ENCODE data around the gene REC8. TPM values are rescaled to one million over a fixed set of nuclear protein-coding genes. Genes with fewer than 3 reads are reported as not detected.

Gene REC8
- total RNA-seq, 1 donor from 2014 or later: 2.1 TPM

GRCh38 chr14:24138396-24139271 is 33.2 kb upstream of the REC8 start:
- H3K27ac ChIP-seq (ENCODE audit: low read depth, low read length): peak overlapping the region; percentile 1
- no peak overlapping the region for H3K4me3 ChIP-seq (ENCODE audit: low read length in 3 of 3)
- peaks cover 23 to 30% (median 26%) of the 10 kb centered on the region in 3 donors for H3K36me3 ChIP-seq (ENCODE audit: control insufficient read depth in 3 of 3, insufficient read depth in 3 of 3, low read length in 3 of 3)
- H3K9ac ChIP-seq (ENCODE audit: low read depth in 1 of 3, low read length in 3 of 3): peak overlapping the region in 2 of 3 donors; percentile 14 to 45
- H3K4me1 ChIP-seq (ENCODE audit: control insufficient read depth in 3 of 3, insufficient read depth in 3 of 3, low read length in 3 of 3): peaks cover 45 to 70% (median 54%) of the 10 kb centered on the region in 3 donors
- H3K9me3 ChIP-seq (ENCODE audit: control insufficient read depth in 3 of 3, low read length in 3 of 3): no peaks in the 10 kb centered on the region
- H3K27me3 ChIP-seq (ENCODE audit: control insufficient read depth in 3 of 3, insufficient read depth in 3 of 3, low read length in 3 of 3): no peaks in the 10 kb centered on the region

DNA sequence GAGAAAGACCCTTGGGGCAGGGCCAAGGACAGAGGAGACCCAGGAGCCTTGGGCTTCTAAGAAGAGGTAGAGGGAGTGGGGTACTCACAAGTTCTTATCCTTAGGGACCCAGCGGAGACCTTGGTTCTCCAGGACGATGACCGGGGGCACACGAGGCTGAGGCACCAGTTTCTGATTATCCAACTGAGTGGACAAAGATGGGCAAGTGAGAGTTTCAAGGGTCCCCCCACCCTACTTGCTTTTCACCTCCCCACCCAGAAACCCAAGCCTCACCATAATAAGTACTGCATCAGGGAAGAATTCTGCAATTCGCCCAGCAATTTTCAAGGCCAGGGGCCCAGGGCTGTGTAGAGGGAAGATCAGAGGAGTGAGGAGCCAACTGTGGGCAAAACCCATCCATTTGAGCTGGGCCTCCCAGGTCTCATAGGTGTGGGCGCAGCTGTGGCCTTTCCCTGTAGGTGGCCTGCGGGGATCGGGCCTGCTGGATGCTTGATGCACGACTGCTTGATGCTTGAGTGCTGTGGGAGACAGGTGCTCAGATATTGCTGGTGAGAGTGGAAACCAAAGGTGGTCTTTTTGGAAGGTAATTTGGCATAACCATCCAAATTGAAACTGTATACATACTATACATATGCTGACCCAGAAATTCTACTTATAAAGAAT is 32.5 kb upstream of the REC8 start:
- H3K27me3 ChIP-seq (ENCODE audit: control insufficient read depth in 3 of 3, insufficient read depth in 3 of 3, low read length in 3 of 3): no peaks in the 10 kb centered on the region
- H3K9me3 ChIP-seq (ENCODE audit: control insufficient read depth in 3 of 3, low read length in 3 of 3): no peaks in the 10 kb centered on the region
- H3K36me3 ChIP-seq (ENCODE audit: control insufficient read depth in 3 of 3, insufficient read depth in 3 of 3, low read length in 3 of 3): peaks cover 26 to 35% (median 28%) of the 10 kb centered on the region in 3 donors
- H3K4me1 ChIP-seq (ENCODE audit: control insufficient read depth in 3 of 3, insufficient read depth in 3 of 3, low read length in 3 of 3): peaks cover 50 to 76% (median 54%) of the 10 kb centered on the region in 3 donors
- peak overlapping the region; percentile 1 for H3K27ac ChIP-seq (ENCODE audit: low read depth, low read length)
- peak overlapping the region; percentile 58 to 85 (median 64) for H3K4me3 ChIP-seq (ENCODE audit: low read length in 3 of 3)
- H3K9ac ChIP-seq (ENCODE audit: low read depth in 1 of 3, low read length in 3 of 3): peak overlapping the region in 1 of 3 donors; percentile 33

DNA sequence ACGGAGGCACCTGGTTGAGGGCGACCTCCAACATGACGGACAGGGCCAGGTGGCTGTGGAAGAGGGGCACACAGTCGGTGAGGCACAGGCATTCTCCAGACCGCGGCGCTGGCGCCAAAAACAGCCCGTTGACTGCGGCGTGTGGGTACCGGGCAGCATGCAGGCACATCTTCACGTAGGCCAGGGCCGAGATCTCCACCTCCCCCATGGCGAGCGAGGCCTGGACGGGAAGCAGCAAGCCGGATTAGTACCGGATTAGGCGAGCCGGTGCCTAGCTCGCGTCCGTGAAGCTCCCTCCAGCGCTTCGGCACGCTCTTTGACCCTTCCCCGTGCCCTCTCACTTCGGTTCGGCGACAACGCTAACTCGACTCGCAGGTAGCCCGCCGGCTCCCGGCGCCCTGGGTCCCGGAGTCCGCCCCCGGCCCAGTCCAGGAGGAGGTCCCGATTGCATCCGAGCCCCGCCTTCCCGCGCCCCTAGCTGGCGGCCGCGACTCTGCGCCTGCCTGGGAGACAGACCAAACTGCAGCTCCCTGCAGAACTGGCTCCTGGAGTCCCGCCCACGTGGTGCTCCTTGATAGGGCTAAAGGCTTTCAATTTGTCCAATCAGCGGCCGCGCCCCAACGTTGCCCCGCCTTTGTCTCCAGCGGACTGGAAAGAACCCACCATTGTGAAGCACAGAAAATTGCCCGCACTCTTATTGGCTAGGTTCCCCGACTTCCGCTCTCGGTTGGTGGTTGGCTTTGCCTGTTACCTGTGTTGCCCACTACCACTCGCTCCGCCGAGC is 30.6 kb upstream of the REC8 start, which contains the start of gene EMC9:
EMC9 (minus strand) TSS at position 495 of the 784 bp plus-strand sequence; CDS start at position 208, 287 bp downstream.
- peaks cover 28 to 35% (median 32%) of the 10 kb centered on the region in 3 donors for H3K36me3 ChIP-seq (ENCODE audit: control insufficient read depth in 3 of 3, insufficient read depth in 3 of 3, low read length in 3 of 3)

GRCh38 chr14:24143511-24143910 is 28.4 kb upstream of the REC8 start:
- no peak overlapping the region for H3K9ac ChIP-seq (ENCODE audit: low read depth in 1 of 3, low read length in 3 of 3)
- no peaks in the 10 kb centered on the region for H3K27me3 ChIP-seq (ENCODE audit: control insufficient read depth in 3 of 3, insufficient read depth in 3 of 3, low read length in 3 of 3)
- peaks cover 46 to 70% (median 49%) of the 10 kb centered on the region in 3 donors for H3K4me1 ChIP-seq (ENCODE audit: control insufficient read depth in 3 of 3, insufficient read depth in 3 of 3, low read length in 3 of 3)
- H3K27ac ChIP-seq (ENCODE audit: low read depth, low read length): no peak overlapping the region
- H3K36me3 ChIP-seq (ENCODE audit: control insufficient read depth in 3 of 3, insufficient read depth in 3 of 3, low read length in 3 of 3): peaks cover 16 to 24% (median 19%) of the 10 kb centered on the region in 3 donors
- H3K9me3 ChIP-seq (ENCODE audit: control insufficient read depth in 3 of 3, low read length in 3 of 3): no peaks in the 10 kb centered on the region
- H3K4me3 ChIP-seq (ENCODE audit: low read length in 3 of 3): no peak overlapping the region

More for the DNA sequence above, 30.6 kb upstream of the REC8 start, which contains the start of gene EMC9:
- H3K4me3 ChIP-seq (ENCODE audit: low read length in 3 of 3): peak within 1 kb of the TSS; percentile 85 to 97 (median 93)
- peak within 1 kb of the TSS; percentile 85 to 95 (median 93) for H3K9ac ChIP-seq (ENCODE audit: low read depth in 1 of 3, low read length in 3 of 3)
- no peaks in the 10 kb centered on the region for H3K27me3 ChIP-seq (ENCODE audit: control insufficient read depth in 3 of 3, insufficient read depth in 3 of 3, low read length in 3 of 3)
- peak within 1 kb of the TSS; percentile 86 for H3K27ac ChIP-seq (ENCODE audit: low read depth, low read length)
- H3K9me3 ChIP-seq (ENCODE audit: control insufficient read depth in 3 of 3, low read length in 3 of 3): no peaks in the 10 kb centered on the region
- H3K4me1 ChIP-seq (ENCODE audit: control insufficient read depth in 3 of 3, insufficient read depth in 3 of 3, low read length in 3 of 3): peaks cover 57 to 82% (median 58%) of the 10 kb centered on the region in 3 donors

DNA sequence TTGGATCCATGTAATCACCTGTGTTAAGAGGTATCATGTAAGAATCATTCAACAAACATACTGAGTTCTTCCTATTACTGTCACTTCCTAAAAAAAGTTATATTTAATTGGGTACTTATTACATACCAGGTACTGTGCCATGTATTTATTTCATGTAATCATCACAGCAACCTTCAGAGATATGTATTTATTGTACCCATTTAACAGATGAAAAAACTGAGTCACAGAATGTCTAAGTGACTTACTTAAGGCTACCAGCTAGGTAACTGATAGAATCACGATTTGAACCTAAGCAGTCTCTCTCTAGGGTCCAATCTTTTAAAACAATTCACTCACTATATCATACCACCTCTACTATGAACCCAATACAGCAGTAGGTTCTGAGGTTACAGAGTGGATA is 27.4 kb upstream of the REC8 start:
- Histone ChIP-seq H3K4me3 (ENCODE audit: low read length in 3 of 3) (no peak overlapping the region), H3K9ac (ENCODE audit: low read depth in 1 of 3, low read length in 3 of 3) (no peak overlapping the region), H3K9me3 (ENCODE audit: control insufficient read depth in 3 of 3, low read length in 3 of 3) (no peaks in the 10 kb centered on the region), H3K27me3 (ENCODE audit: control insufficient read depth in 3 of 3, insufficient read depth in 3 of 3, low read length in 3 of 3) (no peaks in the 10 kb centered on the region), H3K27ac (ENCODE audit: low read depth, low read length) (no peak overlapping the region), H3K4me1 (ENCODE audit: control insufficient read depth in 3 of 3, insufficient read depth in 3 of 3, low read length in 3 of 3) (peaks cover 39 to 68% (median 45%) of the 10 kb centered on the region in 3 donors), H3K36me3 (ENCODE audit: control insufficient read depth in 3 of 3, insufficient read depth in 3 of 3, low read length in 3 of 3) (peaks cover 9 to 23% (median 12%) of the 10 kb centered on the region in 3 donors)

DNA sequence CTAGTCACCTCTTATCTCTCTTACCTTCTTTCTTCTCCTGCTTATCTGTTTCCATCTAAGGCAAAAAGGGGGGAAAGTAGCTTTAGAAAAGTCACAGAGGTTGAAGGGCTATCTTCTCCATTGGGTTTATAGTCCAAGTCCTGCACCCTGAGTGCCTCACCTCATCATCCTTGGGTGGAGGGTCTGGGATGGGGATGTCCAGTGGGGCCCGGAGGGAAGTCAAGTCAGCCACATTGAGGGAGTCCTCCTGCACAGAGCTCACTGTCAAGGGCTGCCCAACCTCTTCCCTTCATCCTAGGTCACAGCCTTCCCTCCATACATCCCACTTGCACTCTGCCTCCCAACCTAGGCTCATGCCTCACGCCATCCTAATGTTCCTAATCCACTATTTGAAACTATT is 26.7 kb upstream of the REC8 start:
- Histone ChIP-seq H3K9me3 (ENCODE audit: control insufficient read depth in 3 of 3, low read length in 3 of 3) (no peaks in the 10 kb centered on the region), H3K36me3 (ENCODE audit: control insufficient read depth in 3 of 3, insufficient read depth in 3 of 3, low read length in 3 of 3) (peaks cover 14 to 28% (median 17%) of the 10 kb centered on the region in 3 donors), H3K27me3 (ENCODE audit: control insufficient read depth in 3 of 3, insufficient read depth in 3 of 3, low read length in 3 of 3) (no peaks in the 10 kb centered on the region), H3K4me3 (ENCODE audit: low read length in 3 of 3) (peak overlapping the region in 1 of 3 donors; percentile 4), H3K9ac (ENCODE audit: low read depth in 1 of 3, low read length in 3 of 3) (peak overlapping the region in 2 of 3 donors; percentile 81 to 96), H3K27ac (ENCODE audit: low read depth, low read length) (peak overlapping the region; percentile 90), H3K4me1 (ENCODE audit: control insufficient read depth in 3 of 3, insufficient read depth in 3 of 3, low read length in 3 of 3) (peaks cover 34 to 67% (median 41%) of the 10 kb centered on the region in 3 donors)

DNA sequence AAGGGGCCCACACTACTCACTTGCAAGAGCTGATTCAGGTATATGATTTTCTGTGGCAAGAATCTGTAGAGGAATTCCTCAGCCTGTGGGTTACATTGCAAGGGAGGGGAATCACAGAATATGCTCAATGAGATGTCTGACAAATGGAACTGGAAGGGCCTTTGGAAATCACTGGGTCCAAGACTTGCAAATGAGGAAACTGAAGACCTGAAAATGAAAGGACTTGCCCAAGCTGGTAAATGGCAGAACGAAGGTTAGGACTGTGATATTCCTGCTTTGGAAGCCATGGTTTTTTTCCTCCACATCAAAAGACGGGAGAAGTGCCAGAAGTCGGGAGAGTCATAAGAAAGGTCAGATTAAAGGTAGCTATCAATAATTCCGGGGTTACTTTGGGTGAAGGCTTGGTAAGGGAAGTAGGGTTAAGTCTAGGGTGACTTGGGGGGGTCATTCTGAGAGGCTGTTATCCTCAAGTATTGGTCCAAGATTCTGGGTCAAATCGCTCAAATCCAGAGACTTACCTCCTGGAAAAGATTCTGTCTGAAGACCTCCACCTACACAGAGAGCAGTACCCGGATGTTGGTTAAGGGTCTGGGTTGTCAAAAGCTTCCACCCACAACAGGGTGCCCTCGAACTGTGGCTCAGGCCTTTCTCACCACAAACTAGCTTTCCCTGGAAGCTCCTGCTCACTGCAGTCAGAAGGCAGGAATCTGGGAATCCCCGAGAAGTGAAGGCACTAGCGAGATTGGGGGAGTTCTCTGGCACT is 26.0 kb upstream of the REC8 start:
- Histone ChIP-seq H3K4me3 (ENCODE audit: low read length in 3 of 3) (peak overlapping the region; percentile 85 to 97 (median 94)), H3K9ac (ENCODE audit: low read depth in 1 of 3, low read length in 3 of 3) (peak overlapping the region; percentile 81 to 96 (median 91)), H3K27me3 (ENCODE audit: control insufficient read depth in 3 of 3, insufficient read depth in 3 of 3, low read length in 3 of 3) (no peaks in the 10 kb centered on the region), H3K27ac (ENCODE audit: low read depth, low read length) (peak overlapping the region; percentile 90), H3K4me1 (ENCODE audit: control insufficient read depth in 3 of 3, insufficient read depth in 3 of 3, low read length in 3 of 3) (peaks cover 34 to 61% (median 36%) of the 10 kb centered on the region in 3 donors), H3K9me3 (ENCODE audit: control insufficient read depth in 3 of 3, low read length in 3 of 3) (no peaks in the 10 kb centered on the region), H3K36me3 (ENCODE audit: control insufficient read depth in 3 of 3, insufficient read depth in 3 of 3, low read length in 3 of 3) (peaks cover 20 to 35% (median 24%) of the 10 kb centered on the region in 3 donors)

GRCh38 chr14:24146453-24146977 is 25.4 kb upstream of the REC8 start, which contains the start of gene PSME2:
Gene PSME2, minus strand, starts transcription at chr14:24146610. Its CDS starts 29 bp downstream, at chr14:24146581.
- Histone ChIP-seq H3K4me3 (ENCODE audit: low read length in 3 of 3) (peak within 1 kb of the TSS; percentile 90 to 97 (median 94)), H3K27me3 (ENCODE audit: control insufficient read depth in 3 of 3, insufficient read depth in 3 of 3, low read length in 3 of 3) (no peaks in the 10 kb centered on the region), H3K36me3 (ENCODE audit: control insufficient read depth in 3 of 3, insufficient read depth in 3 of 3, low read length in 3 of 3) (peaks cover 27 to 41% (median 30%) of the 10 kb centered on the region in 3 donors), H3K27ac (ENCODE audit: low read depth, low read length) (peak within 1 kb of the TSS; percentile 90), H3K9me3 (ENCODE audit: control insufficient read depth in 3 of 3, low read length in 3 of 3) (no peaks in the 10 kb centered on the region), H3K4me1 (ENCODE audit: control insufficient read depth in 3 of 3, insufficient read depth in 3 of 3, low read length in 3 of 3) (peaks cover 34 to 57% (median 36%) of the 10 kb centered on the region in 3 donors), H3K9ac (ENCODE audit: low read depth in 1 of 3, low read length in 3 of 3) (peak within 1 kb of the TSS; percentile 90 to 96 (median 91))

Measured in skeletal muscle tissue (tissue), 4 donors.